ENCODE data around the gene STK11IP. TPM values are rescaled to one million over a fixed set of nuclear protein-coding genes. Genes with fewer than 3 reads are reported as not detected.
"Not testable (repeated sequence)": the region's sequence is repeated elsewhere in the genome, so short reads cannot be mapped to it uniquely, and the experiment has no call there.

Gene STK11IP
- total and polyA plus RNA-seq, 3 donors from 2014 or later = 81.9 to 134 (median 130) TPM

DNA sequence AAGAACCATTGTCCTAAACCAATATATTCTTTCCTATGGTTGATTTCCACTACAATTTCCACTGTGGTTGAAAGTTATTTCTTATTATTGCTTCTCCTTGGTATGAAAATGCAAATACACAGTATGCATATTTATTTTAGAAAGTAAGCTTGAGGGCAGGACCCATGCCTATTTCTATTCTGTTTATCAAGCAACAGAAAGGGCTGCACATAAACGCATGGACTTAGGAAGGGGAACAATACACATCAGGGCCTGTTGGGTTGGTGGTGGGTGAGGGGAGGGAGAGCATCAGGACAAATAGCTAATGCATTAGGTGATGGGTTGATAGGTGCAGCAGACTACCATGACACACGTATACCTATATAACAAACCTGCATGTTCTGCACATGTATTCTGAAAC is 50.5 kb downstream of the STK11IP start:
- H3K4me3 ChIP-seq = no peak overlapping the region
- H3K9me3 ChIP-seq = no peaks in the 10 kb centered on the region
- peaks cover 29% of the 10 kb centered on the region for H3K4me1 ChIP-seq
- TF ChIP-seq POLR2A (IDR thresholded peaks at IDR 0.05) = no peak
- TF ChIP-seq, protein P1, sequence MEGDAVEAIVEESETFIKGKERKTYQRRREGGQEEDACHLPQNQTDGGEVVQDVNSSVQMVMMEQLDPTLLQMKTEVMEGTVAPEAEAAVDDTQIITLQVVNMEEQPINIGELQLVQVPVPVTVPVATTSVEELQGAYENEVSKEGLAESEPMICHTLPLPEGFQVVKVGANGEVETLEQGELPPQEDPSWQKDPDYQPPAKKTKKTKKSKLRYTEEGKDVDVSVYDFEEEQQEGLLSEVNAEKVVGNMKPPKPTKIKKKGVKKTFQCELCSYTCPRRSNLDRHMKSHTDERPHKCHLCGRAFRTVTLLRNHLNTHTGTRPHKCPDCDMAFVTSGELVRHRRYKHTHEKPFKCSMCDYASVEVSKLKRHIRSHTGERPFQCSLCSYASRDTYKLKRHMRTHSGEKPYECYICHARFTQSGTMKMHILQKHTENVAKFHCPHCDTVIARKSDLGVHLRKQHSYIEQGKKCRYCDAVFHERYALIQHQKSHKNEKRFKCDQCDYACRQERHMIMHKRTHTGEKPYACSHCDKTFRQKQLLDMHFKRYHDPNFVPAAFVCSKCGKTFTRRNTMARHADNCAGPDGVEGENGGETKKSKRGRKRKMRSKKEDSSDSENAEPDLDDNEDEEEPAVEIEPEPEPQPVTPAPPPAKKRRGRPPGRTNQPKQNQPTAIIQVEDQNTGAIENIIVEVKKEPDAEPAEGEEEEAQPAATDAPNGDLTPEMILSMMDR (IDR thresholded peaks at IDR 0.05) = no peak
- no peak for DNase-seq
- H3K27ac ChIP-seq = no peak overlapping the region
- 73 to 94% methylated on average over 2 of the region's 2 CpGs for WGBS, 2 donors
- H3K36me3 ChIP-seq (ENCODE audit: low read depth, missing control alignments) = no peaks in the 10 kb centered on the region
- no peaks in the 10 kb centered on the region for H3K27me3 ChIP-seq
- intact Hi-C loops (cut with DNase I; ENCODE audit: low total_unique reads) = no loop called here

DNA sequence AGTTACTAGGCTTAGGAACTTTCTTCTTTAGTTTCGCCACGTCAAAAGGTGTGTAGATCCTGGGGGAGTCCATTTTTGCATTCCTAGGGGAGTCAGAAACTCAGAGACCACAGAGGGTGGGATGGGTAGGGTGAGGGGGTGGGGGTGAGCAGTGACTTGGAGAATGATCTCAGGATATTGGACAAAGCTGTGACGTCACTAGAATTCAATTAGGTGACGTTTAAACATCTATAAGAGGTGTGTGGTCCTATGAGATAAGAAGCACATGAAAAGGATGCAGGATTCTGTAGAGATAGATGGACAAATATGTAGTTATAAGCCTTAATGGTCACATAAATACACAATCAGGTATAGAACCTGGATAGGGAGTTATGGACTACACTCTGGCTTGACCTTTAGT is 51.3 kb downstream of the STK11IP start:
- no peaks in the 10 kb centered on the region for H3K9me3 ChIP-seq
- no peak overlapping the region for H3K4me3 ChIP-seq
- TF ChIP-seq, protein P1 (IDR thresholded peaks at IDR 0.05) = no peak
- H3K27ac ChIP-seq = no peak overlapping the region
- no peak for DNase-seq
- intact Hi-C loops (cut with DNase I; ENCODE audit: low total_unique reads) = no loop called here
- H3K36me3 ChIP-seq (ENCODE audit: low read depth, missing control alignments) = no peaks in the 10 kb centered on the region
- 88 to 90% methylated on average over 4 of the region's 4 CpGs for WGBS, 2 donors
- no peaks in the 10 kb centered on the region for H3K27me3 ChIP-seq
- peaks cover 21% of the 10 kb centered on the region for H3K4me1 ChIP-seq

DNA sequence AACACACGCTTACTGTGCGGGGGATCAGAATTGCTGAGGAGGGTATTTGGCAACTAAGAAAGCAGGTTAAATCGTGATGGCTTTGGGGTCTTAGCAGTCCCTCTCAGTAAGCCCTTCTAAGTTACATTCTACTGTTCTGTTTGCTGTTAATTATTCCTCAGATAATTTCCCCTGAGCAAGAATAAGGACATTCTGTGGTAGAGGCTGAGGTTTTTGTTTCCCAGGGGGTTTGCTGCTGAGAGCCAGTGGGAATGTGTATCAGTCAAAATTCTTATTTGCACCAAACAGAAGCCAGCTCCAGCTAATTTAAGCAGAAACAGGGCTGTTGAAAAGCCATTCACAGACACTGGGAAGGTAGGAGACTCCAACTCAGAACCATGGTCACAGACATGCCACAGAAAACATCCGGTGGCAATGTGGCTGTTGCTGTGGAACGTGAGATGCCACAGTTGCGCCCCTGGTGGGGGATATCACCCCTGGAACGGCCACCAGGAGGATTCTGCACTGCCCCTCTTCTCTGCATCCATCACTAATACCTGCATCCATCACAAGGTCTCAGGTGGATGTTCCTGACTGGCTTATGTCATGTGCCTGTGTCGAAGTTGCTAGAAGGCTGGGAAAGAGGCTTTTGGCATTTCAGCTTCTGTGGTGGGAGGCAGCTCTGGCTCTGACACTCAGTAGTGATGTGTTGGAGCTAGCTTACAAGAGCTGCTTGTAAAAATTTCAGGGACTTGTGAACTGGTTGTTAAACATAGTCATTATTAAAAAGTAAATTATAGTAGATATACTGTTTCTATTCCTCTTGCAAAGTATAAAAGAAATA is 53.0 kb downstream of the STK11IP start:
- no peak for DNase-seq
- Histone ChIP-seq H3K9me3 (no peaks in the 10 kb centered on the region), H3K4me3 (no peak overlapping the region), H3K27ac (no peak overlapping the region), H3K36me3 (ENCODE audit: low read depth, missing control alignments) (no peaks in the 10 kb centered on the region), H3K27me3 (no peaks in the 10 kb centered on the region), H3K4me1 (peaks cover 5% of the 10 kb centered on the region)
- 57 to 71% methylated on average over 6 to 8 of the region's 8 CpGs for WGBS, 2 donors
- intact Hi-C loops (cut with DNase I; ENCODE audit: low total_unique reads) = no loop called here
- TF ChIP-seq, protein P1 (IDR thresholded peaks at IDR 0.05) = no peak
- no peak for TF ChIP-seq POLR2A (IDR thresholded peaks at IDR 0.05)

DNA sequence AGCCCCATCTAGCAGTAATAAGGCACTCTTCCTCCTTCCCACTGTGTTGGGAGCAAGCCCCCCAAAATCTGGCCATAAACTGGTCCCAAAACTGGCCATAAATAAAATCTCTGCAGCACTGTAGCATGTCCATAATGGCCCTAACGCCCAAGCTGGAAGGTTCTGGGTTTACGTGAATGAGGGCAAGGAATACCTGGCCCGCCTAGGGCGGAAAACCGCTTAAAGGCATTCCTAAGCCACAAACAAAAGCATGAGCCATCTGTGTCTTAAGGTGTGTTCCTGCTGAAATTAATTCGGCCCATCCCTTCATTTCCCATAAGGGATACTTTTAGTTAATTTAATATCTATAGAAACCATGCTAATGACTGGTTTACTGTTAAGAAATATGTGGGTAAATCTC is 54.0 kb downstream of the STK11IP start:
- H3K27me3 ChIP-seq; DNase-seq; H3K27ac ChIP-seq; H3K36me3 ChIP-seq (ENCODE audit: low read depth, missing control alignments); H3K4me1 ChIP-seq; H3K9me3 ChIP-seq; intact Hi-C loops (cut with DNase I; ENCODE audit: low total_unique reads); H3K4me3 ChIP-seq: not testable (repeated sequence)
- WGBS, 2 donors = 79 to 80% methylated on average over 6 of the region's 6 CpGs

DNA sequence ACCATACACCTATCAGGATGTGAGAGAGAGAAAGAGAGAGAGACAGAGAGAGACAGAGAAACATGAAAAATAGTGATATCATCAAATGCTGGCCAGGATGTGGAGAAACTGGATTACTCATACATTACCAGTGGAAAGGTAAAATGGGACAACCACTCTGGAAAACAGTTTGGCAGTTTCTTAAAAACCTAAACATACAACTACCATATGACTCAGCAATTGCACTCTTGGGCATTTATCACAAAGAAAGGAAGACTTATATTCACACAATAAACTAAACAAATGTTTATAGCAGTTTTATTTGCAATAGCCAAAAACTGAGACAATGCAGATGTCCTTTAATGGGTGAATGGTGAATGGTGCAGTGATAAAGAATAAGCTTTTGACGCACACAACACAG is 58.9 kb downstream of the STK11IP start:
- intact Hi-C loops (cut with DNase I; ENCODE audit: low total_unique reads) = no loop called here

More for the DNA sequence above, 58.9 kb downstream of the STK11IP start:
- no peak for DNase-seq
- no peaks in the 10 kb centered on the region for H3K9me3 ChIP-seq
- TF ChIP-seq POLR2A (IDR thresholded peaks at IDR 0.05) = no peak
- TF ChIP-seq, protein P1 (IDR thresholded peaks at IDR 0.05) = no peak
- H3K27ac ChIP-seq = no peak overlapping the region
- H3K27me3 ChIP-seq = no peaks in the 10 kb centered on the region
- H3K4me1 ChIP-seq = no peaks in the 10 kb centered on the region
- no peak overlapping the region for H3K4me3 ChIP-seq
- H3K36me3 ChIP-seq (ENCODE audit: low read depth, missing control alignments) = no peaks in the 10 kb centered on the region
- WGBS, 2 donors = 85 to 96% methylated on average over 1 of the region's 1 CpG
